Brain microvascular endothelial cell (primary cell): ENCODE data around the gene TPM4.
"Not testable (repeated sequence)": the region's sequence is repeated elsewhere in the genome, so short reads cannot be mapped to it uniquely, and the experiment has no call there.

Source experiments
- DNase-seq: peaks from one replicate; pipeline ENCODE4 v3.0.0-alpha.2; 2020
- H3K27ac ChIP-seq: fragments of 250-450 bp; sonication (Bioruptor Pico); 2 replicates; pipeline ENCODE4 v1.5.1; 2020; ENCODE audit warnings: mild to moderate bottlenecking, moderate library complexity
- H3K27me3 ChIP-seq: fragments of 250-450 bp; sonication (Bioruptor Pico); replicated peaks from 2 replicates; pipeline ENCODE4 v1.5.1; 2020; ENCODE audit warnings: mild to moderate bottlenecking
- H3K36me3 ChIP-seq: fragments of 250-450 bp; sonication (Bioruptor Pico); replicated peaks from 2 replicates; pipeline ENCODE4 v1.5.1; 2020; ENCODE audit warnings: mild to moderate bottlenecking
- H3K4me3 ChIP-seq: 2 replicates; pipeline ENCODE4 v1.5.1; 2011; ENCODE audit warnings: low read depth, mild to moderate bottlenecking, control low read depth, low read length, moderate library complexity
- CTCF ChIP-seq: IDR thresholded peaks from 2 replicates; pipeline ENCODE4 v1.5.1; 2011; ENCODE audit warnings: low read depth, mild to moderate bottlenecking, moderate library complexity, low read length, control low read depth, inconsistent platforms; ENCODE audit errors: missing control alignments
- in situ Hi-C: cut with HindIII; loops from 2 replicates; pipeline ENCODE4 v1.10.0; 2017; ENCODE audit warnings: low sequenced_read_pairs, low pct_ligation_motif_present

Gene TPM4

GRCh38 chr19:16076958-16077611 lies 790 bp downstream of the TPM4 start:
- H3K27me3 ChIP-seq, result no peaks in the 10 kb centered on the region
- peaks cover 45% of the 10 kb centered on the region for H3K36me3 ChIP-seq
- peak overlapping the region; percentile 97 for H3K27ac ChIP-seq
- no peak for DNase-seq
- no peak for TF ChIP-seq CTCF
- peak overlapping the region; percentile 92 for H3K4me3 ChIP-seq
- in situ Hi-C loops, result no loop called here

DNA sequence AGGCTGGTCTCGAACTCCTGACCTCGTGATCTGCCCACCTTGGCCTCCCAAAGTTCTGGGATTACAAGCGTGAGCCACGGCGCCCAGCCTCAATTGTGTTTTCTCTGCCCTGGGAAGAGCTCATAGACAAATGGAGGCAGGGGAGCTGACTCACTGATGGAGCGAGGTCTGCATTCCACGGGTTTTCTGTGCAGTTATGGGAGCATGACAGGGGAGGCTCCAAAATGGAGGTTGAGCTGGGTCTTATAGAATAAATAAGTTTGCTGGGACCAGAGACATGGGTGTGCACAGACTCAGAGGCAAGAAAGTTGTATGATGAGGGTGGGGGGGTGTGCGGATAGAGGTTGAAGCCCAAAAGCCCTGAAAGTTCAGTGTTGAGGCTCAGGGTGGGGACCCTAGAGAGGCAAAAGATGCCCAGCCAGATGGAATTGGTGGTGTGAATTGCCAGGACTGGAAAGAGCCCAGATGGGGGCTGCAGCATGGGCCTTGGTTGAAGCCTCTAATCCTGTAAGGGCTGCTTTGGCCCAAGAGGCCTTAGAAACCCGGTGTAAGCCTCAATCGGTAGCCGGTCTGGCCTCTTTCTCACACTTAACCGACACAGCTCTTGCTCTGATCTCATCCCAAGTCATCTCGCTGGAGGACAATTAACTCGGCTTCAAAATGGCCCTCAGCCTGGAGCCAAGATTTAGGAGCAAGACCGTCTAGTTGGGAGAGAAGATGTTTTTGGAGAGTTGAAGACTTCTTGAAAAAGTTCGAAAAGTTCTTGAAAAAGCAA lies 1.9 kb downstream of the TPM4 start:
- H3K27ac ChIP-seq, result peak overlapping the region; percentile 97
- peak overlapping the region; percentile 92 for H3K4me3 ChIP-seq
- H3K36me3 ChIP-seq, result peaks cover 55% of the 10 kb centered on the region
- no peaks in the 10 kb centered on the region for H3K27me3 ChIP-seq
- in situ Hi-C loops, result no loop called here
- TF ChIP-seq CTCF, result no peak
- no peak for DNase-seq

DNA sequence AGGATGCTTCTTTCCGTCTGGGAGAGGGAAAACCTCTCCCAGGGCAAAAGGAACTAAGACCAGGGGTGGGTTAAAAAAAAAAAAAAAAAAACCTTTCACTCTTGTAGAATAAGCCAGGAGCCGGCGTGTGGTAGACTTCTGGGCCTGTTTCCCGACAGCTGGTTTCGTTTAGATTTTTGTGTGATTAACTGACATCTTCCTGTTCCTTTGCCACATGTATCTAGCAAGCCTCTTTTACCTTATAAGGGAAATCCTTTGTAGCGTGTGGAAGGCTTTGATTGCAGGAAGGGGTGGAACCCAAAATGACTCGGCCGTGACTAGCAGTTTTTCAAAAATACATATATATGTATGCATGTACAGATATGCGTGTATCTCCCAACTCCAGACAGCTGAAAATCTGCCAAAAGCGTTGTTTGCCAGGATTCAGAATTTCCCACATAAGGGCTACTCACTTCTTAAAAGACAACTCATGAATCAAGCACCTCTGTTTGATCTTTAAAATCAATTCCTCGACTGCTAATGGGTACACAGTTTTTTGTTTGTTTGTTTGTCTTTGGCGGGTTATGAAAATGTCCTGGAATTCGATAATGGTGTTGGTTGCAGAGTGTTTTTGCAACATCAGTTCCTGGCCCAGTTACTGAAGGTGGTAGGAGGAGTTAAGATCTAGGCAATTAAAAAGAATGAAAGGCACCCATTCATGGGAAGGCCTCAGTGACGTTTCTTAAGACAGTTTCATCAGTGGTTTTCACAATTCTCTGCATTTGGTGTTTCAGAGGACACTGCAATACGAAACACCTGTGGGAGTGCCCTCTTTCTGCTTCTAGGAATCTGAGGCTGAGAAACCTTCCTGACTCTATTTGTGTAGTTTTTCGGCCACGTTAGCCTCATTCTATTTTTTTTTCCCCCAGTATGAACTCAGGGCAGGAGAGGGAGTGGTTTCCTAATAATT lies 2.7 kb downstream of the TPM4 start:
- no peak for TF ChIP-seq CTCF
- Histone ChIP-seq H3K4me3 (peak overlapping the region; percentile 92), H3K27me3 (no peaks in the 10 kb centered on the region), H3K36me3 (peaks cover 63% of the 10 kb centered on the region), H3K27ac (peak overlapping the region; percentile 97)
- DNase-seq, result peak; percentile 94
- in situ Hi-C loops, result no loop called here

- H3K27me3 ChIP-seq, result no peaks in the 10 kb centered on the region
- in situ Hi-C loops, result no loop called here
- no peak for TF ChIP-seq CTCF
- H3K4me3 ChIP-seq, result no peak overlapping the region
- peaks cover 93% of the 10 kb centered on the region for H3K36me3 ChIP-seq
- DNase-seq, result no peak
- peak overlapping the region; percentile 27 for H3K27ac ChIP-seq
Measured at GRCh38 chr19:16084067-16084685, 7.9 kb downstream of the TPM4 start.

DNA sequence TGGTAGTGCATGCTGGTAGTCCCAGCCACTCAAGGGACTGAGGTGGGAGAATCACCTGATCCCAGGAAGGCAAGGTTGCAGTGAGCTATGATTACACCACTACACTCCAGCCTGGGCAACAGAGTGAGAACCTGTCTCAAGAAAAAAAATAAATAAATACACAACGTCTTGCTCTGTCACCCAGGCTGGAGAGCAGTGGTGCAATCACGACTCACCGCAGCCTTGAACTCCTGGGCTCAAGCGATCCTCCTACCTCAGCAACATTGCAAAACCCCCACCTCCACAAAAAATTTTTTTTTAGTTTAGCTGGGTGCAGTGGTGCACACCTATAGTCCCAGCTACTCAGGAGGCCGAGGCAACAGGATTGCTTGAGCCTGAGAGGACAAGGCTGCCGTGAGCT lies 8.8 kb downstream of the TPM4 start:
- no peak for TF ChIP-seq CTCF
- peak overlapping the region; percentile 27 for H3K27ac ChIP-seq

GRCh38 chr19:16087404-16087803 lies 11.1 kb downstream of the TPM4 start:
- H3K27ac ChIP-seq, DNase-seq, H3K4me3 ChIP-seq, H3K27me3 ChIP-seq, in situ Hi-C loops: not testable (repeated sequence)
- H3K36me3 ChIP-seq, result peaks cover 99% of the 10 kb centered on the region

More for the DNA sequence above, 8.8 kb downstream of the TPM4 start:
- no peak for DNase-seq
- in situ Hi-C loops, result no loop called here
- Histone ChIP-seq H3K36me3 (peaks cover 99% of the 10 kb centered on the region), H3K27me3 (no peaks in the 10 kb centered on the region), H3K4me3 (no peak overlapping the region)
